Osteocyte (in vitro differentiated cells): ENCODE results near the gene SLC6A1. TPM values are rescaled to one million over a fixed set of nuclear protein-coding genes. Genes with fewer than 3 reads are reported as not detected.

Source experiments
- DNase-seq: peaks from one replicate; pipeline ENCODE4 v3.0.0; 2021; ENCODE audit warnings: mixed read lengths; ENCODE audit not compliant: unreplicated experiment; ENCODE audit errors: extremely low spot score
- H3K27ac Mint-ChIP-seq: one replicate; pipeline ENCODE4 v1.8.0; 2021; ENCODE audit warnings: mild to moderate bottlenecking, mixed read lengths; ENCODE audit not compliant: unreplicated experiment
- H3K27me3 Mint-ChIP-seq: one replicate; pipeline ENCODE4 v1.8.0; 2021; ENCODE audit warnings: mixed read lengths; ENCODE audit not compliant: unreplicated experiment
- H3K36me3 Mint-ChIP-seq: one replicate; pipeline ENCODE4 v1.8.0; 2021; ENCODE audit warnings: mixed read lengths; ENCODE audit not compliant: unreplicated experiment
- H3K4me1 Mint-ChIP-seq: one replicate; pipeline ENCODE4 v1.8.0; 2021; ENCODE audit warnings: mixed read lengths; ENCODE audit not compliant: unreplicated experiment
- H3K4me3 Mint-ChIP-seq: one replicate; pipeline ENCODE4 v1.8.0; 2021; ENCODE audit warnings: mild to moderate bottlenecking, moderate library complexity, mixed read lengths; ENCODE audit not compliant: unreplicated experiment
- H3K9me3 Mint-ChIP-seq: one replicate; pipeline ENCODE4 v1.8.0; 2021; ENCODE audit warnings: mixed read lengths; ENCODE audit not compliant: unreplicated experiment
- CTCF ChIP-seq: fragments of 200-600 bp; sonication (generic); IDR thresholded peaks from 2 replicates; pipeline ENCODE4 v1.5.0; 2021; ENCODE audit warnings: antibody characterized with exemption, mild to moderate bottlenecking, moderate library complexity
- total RNA-seq: library from RNA; stranded (reverse); gene quantifications from 2 replicates; pipeline ENCODE4 v1.2.1, GENCODE V29; 2021

Gene SLC6A1
- total RNA-seq, 1 donor from 2014 or later = 38.4 TPM

DNA sequence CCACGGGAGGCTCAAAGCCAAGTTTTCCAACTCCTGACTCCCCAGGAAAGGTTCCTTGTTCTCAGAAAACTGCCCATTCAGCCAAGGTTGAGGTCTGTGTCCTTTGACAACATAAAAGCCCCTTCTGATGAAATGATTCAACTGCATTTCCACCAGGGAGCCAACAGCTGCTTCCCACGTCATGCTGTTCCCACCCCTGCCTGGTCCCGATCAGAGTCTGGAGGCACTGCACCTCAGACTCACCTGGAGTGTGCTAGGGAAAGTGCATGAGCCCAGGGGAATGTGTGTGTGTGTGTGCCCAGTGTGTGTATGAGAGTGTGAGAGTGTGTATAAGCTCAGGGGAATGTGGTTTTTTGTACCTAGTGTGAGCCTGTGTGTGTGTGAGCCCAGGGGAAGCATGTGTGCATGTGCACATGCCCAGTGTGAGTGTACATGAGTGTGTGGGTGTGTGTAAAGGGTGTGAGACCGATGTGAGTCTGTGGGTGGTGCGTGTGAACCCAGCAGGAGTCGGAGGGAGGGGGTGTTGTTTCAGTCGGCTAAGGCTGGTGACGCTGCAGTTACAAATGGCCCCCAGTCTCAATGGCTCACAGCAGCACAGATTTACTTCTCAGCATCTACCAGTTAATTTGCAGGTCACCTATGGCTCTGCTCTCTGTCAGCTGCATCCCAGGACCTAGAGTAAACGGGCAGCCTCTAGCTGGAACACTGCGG lies 20.3 kb upstream of the SLC6A1 start:
- Mint-ChIP-seq H3K4me3 (no peak overlapping the region), H3K27ac (no peak overlapping the region), H3K27me3 (peaks cover 55% of the 10 kb centered on the region)

DNA sequence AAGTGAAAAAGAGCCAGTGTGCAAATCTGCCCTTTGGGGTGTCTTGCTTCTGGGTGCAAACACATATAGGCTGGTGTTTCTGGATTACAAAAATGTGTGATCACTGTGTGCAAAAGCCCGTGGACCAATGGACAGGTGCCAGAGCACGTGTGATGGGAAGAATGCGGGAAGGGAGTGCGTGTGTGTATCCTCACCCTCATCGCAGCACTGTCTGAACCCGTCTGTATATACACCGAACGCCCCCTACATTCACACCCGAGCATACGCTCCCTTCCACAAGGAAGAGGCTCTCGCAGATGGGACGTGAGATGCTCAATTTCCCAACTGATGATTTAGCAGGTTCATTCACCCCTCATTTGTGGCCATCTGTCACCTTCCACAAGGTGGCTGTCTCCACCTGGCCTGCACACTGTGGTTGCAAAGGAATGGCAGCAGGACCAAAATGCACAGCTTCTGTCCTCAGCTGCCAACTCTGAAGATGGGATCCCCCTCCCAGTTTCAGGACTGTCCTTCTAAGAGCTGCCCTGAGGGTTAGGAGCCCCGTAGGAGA lies 19.4 kb upstream of the SLC6A1 start:
- no peak for DNase-seq
- H3K9me3 Mint-ChIP-seq = peaks cover 3% of the 10 kb centered on the region
- H3K36me3 Mint-ChIP-seq = no peaks in the 10 kb centered on the region
- H3K4me3 Mint-ChIP-seq = no peak overlapping the region
- no peak overlapping the region for H3K27ac Mint-ChIP-seq
- no peak for TF ChIP-seq CTCF
- peaks cover 47% of the 10 kb centered on the region for H3K4me1 Mint-ChIP-seq
- peaks cover 55% of the 10 kb centered on the region for H3K27me3 Mint-ChIP-seq

More for the DNA sequence above, 20.3 kb upstream of the SLC6A1 start:
- DNase-seq = no peak
- no peak for TF ChIP-seq CTCF
- Mint-ChIP-seq H3K9me3 (peaks cover 3% of the 10 kb centered on the region), H3K4me1 (peaks cover 47% of the 10 kb centered on the region), H3K36me3 (no peaks in the 10 kb centered on the region)

- TF ChIP-seq CTCF = no peak
- Mint-ChIP-seq H3K27ac (no peak overlapping the region), H3K36me3 (no peaks in the 10 kb centered on the region), H3K9me3 (peaks cover 3% of the 10 kb centered on the region), H3K4me1 (peaks cover 50% of the 10 kb centered on the region), H3K4me3 (no peak overlapping the region), H3K27me3 (peaks cover 53% of the 10 kb centered on the region)
- DNase-seq = no peak
Measured at GRCh38 chr3:10974131-10974530, 18.4 kb upstream of the SLC6A1 start.

DNA sequence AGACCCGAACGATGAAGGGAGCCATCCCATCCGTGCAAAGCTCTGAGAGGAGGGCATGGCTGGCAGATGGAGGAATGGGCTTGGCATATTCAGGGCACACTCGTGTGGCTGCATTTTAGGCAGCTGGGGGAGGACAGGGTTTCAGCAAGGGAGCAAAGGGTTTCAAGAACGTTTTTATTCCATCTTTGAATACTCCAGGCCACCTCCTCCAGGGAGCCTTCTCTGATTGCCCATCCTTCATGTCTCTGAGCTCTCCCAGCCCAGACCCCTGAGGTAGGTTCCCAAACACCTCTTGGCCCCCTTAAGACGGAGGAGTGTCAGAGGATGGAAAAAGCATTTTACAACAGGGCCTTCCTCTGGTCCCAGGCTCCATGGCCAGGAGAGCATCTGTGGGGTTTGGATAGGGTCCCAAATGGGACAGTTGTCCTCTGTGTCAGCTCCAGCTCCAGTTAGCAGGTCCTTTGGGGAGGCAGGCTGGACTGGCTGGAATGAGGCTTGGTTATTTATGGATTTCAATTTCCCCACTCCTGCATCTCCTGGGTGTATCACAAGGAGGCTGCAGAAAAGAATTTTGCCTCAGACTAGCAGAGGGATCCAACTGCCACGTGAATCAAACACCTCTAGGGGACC lies 17.7 kb upstream of the SLC6A1 start:
- Mint-ChIP-seq H3K4me3 (no peak overlapping the region), H3K9me3 (peaks cover 3% of the 10 kb centered on the region), H3K36me3 (no peaks in the 10 kb centered on the region), H3K27me3 (peaks cover 50% of the 10 kb centered on the region), H3K27ac (no peak overlapping the region), H3K4me1 (peaks cover 48% of the 10 kb centered on the region)
- no peak for TF ChIP-seq CTCF
- DNase-seq = no peak

DNA sequence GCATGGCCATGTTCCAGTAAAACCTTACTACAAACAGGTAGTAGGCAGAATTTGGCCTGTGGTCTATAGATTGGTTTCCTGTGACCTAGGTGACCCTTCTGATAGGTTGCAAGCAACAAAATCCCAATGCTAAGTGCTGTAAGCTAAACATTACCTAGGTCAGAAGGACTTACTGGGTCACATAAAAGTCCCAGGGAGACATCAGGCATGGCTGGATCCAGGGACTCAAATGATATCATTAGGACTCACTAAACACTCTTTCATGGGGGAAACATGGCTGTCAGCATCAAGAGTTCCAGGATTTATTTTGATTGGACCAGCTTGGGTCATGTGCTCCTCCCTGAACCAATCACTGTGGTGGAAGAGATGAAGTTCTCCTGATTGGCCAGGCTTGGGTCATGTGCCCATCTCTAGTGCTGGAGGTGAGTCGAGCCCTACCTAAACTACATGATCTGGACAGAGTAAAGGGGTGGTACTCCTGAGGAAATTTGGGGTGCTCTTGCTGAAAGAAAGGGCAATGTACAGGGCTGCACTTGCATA lies 16.8 kb upstream of the SLC6A1 start:
- peaks cover 44% of the 10 kb centered on the region for H3K4me1 Mint-ChIP-seq
- H3K27me3 Mint-ChIP-seq = peaks cover 44% of the 10 kb centered on the region
- TF ChIP-seq CTCF = no peak
- no peak overlapping the region for H3K27ac Mint-ChIP-seq
- no peak for DNase-seq
- no peaks in the 10 kb centered on the region for H3K36me3 Mint-ChIP-seq
- no peak overlapping the region for H3K4me3 Mint-ChIP-seq
- no peaks in the 10 kb centered on the region for H3K9me3 Mint-ChIP-seq
